A549 (cell line): ENCODE data around the gene RASD2.

Experiments used
- JUN ChIP-seq, 2 experiments: fragments of >200 bp; sonication (Bioruptor Twin); formaldehyde crosslinking; IDR thresholded peaks; 2 replicates in 1 of 2; 3 replicates in 1 of 2; pipeline ENCODE4 v1.6.1; 2016 to 2017
- NR3C1 ChIP-seq: fragments of >200 bp; sonication (Bioruptor Twin); formaldehyde crosslinking; IDR thresholded peaks from 3 replicates; pipeline ENCODE4 v1.6.1; 2017
- POLR2A ChIP-seq: IDR thresholded peaks from 2 replicates; pipeline ENCODE4 v1.6.1; 2012; ENCODE audit warnings: mild to moderate bottlenecking, low read length
- RAD21 ChIP-seq, 2 experiments: fragments of >200 bp in 1 of 2; sonication (Bioruptor Twin) in 1 of 2; formaldehyde crosslinking in 1 of 2; IDR thresholded peaks in 1 of 2; conservative IDR thresholded peaks in 1 of 2; 2 replicates in 1 of 2; 3 replicates in 1 of 2; pipeline ENCODE4 v1.6.1; 2012 to 2018; ENCODE audit warnings: inconsistent platforms in 1 of 2
- SMC3 ChIP-seq: fragments of >200 bp; sonication (Bioruptor Twin); formaldehyde crosslinking; IDR thresholded peaks from 3 replicates; pipeline ENCODE4 v1.6.1; 2018; ENCODE audit warnings: inconsistent platforms

DNA sequence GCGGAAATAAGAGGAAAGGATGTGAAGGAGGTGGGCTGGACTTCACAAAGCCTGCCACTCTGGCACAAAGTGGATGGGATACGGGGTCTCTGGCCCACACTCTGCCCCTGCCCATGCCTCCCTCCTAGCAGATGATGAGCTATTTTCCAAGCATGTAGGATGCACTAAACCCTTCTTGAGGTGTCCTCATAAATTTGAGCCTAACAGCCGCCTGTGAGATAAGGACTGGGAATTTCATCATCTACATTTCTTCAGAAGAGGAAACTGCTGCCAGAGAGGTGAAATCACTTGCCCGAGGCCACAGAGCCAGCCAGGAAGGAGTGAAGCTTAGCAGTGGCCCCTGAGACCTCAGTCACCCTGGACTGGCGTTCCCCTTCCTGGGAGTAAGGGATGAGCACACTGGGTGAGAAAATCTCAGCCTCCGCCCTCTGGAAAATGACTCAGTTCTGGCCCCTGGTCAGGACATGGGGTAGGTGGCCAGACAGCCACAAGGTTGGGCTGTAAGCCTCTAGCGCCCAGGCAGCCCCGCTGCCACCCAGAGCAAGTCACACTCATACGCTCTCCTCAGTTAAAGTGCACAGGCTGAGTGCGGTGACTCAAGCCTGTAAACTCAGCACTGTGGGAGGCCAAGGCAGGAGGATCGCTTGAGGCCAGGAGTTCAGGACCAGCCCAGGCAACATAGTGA lies 48.6 kb downstream of the RASD2 start:
- TF ChIP-seq RAD21 (conservative IDR thresholded peaks at IDR 0.05 in 1 of 2, IDR thresholded peaks at IDR 0.05 in 1 of 2) (peak; percentile 19 to 39; a peak in 3 of 5 replicates), SMC3 (no peak; the same call in 1 of the 3 replicates), JUN (IDR thresholded peaks at IDR 0.05) (peak; percentile 83 to 89; a peak in 4 of 5 replicates), NR3C1 (no peak), POLR2A (no peak)
